Gastrocnemius medialis (tissue), 4 donors: ENCODE measurements around the gene WFS1. TPM values are rescaled to one million over a fixed set of nuclear protein-coding genes. Genes with fewer than 3 reads are reported as not detected.

ENCODE experiments used
- ATAC-seq, 2 donors: fragments of 150-250 bp; one replicate each; pipeline ENCODE4 v1.9.1; 2016
- DNase-seq, 2 donors: peaks; one replicate each; pipeline ENCODE4 v3.0.0-alpha.2; 2019
- H3K27ac ChIP-seq, 4 donors: fragments of 200-600 bp; sonication (generic); 1 replicate in 1 of 4; 2 replicates in 3 of 4; pipeline ENCODE4 v1.5.1; 2016 to 2018; ENCODE audit warnings: mild to moderate bottlenecking in 2 of 4, moderate library complexity in 1 of 4
- H3K27me3 ChIP-seq, 3 donors: fragments of 200-600 bp; sonication (generic) in 2 of 3; 1 replicate in 1 of 3; 2 replicates in 2 of 3; pipeline versions ENCODE4 v1.5.1 to v1.6.0; 2016 to 2019; ENCODE audit warnings: mild to moderate bottlenecking in 1 of 3, moderate library complexity in 1 of 3
- H3K36me3 ChIP-seq, 2 donors: fragments of 200-600 bp; sonication (generic) in 1 of 2; one replicate each; pipeline ENCODE4 v1.5.1; 2017 to 2018
- H3K4me1 ChIP-seq, 2 donors: fragments of 200-600 bp; sonication (generic) in 1 of 2; one replicate each; pipeline ENCODE4 v1.5.1; 2016 to 2017; ENCODE audit warnings: mild to moderate bottlenecking in 2 of 2
- H3K4me3 ChIP-seq, 4 donors: fragments of 200-600 bp; sonication (generic) in 3 of 4; 1 replicate in 1 of 4; 2 replicates in 3 of 4; pipeline ENCODE4 v1.5.1; 2016 to 2019; ENCODE audit warnings: mild to moderate bottlenecking in 2 of 4
- H3K9me3 ChIP-seq, 3 donors: fragments of 200-600 bp; sonication (generic) in 2 of 3; 1 replicate in 1 of 3; 2 replicates in 2 of 3; pipeline ENCODE4 v1.5.1; 2016 to 2019
- POLR2A ChIP-seq, 2 donors: fragments of 450-650 bp; IDR thresholded peaks; one replicate each; pipeline ENCODE4 v1.6.1; 2017; ENCODE audit warnings: antibody characterized with exemption in 2 of 2, mild to moderate bottlenecking in 2 of 2, moderate library complexity in 2 of 2
- in situ Hi-C, 4 donors: fragments of 200-750 bp; cut with MboI; loops; one replicate each; pipeline versions ENCODE4 v1.15.0 to v1.8.0; 2017; ENCODE audit warnings: low sequenced_read_pairs in 4 of 4
- intact Hi-C: fragments of 100-400 bp; cut with DNase I; formaldehyde crosslinking; loops from one replicate; pipeline ENCODE4 v1.15.1; 2023; ENCODE audit warnings: low total_unique reads
- total RNA-seq, 4 donors: library from RNA; depleted of rRNA; stranded (reverse); fragments of >200 nt; gene quantifications; one replicate each; pipeline versions ENCODE4 v1.1.0 to v1.2.3, GENCODE V29; 2016
- TF ChIP-seq, protein P1 (sequence below), 5 experiments: fragments of 450-650 bp in 3 of 5; fragments of 200-600 bp in 2 of 5; sonication (generic) in 2 of 5; IDR thresholded peaks in 4 of 5; conservative IDR thresholded peaks in 1 of 5; 1 replicate in 4 of 5; 2 replicates in 1 of 5; pipeline ENCODE4 v1.5.1; 2016 to 2019; ENCODE audit warnings: antibody characterized with exemption in 5 of 5, mild to moderate bottlenecking in 3 of 5, moderate library complexity in 3 of 5

Gene WFS1
- total RNA-seq, 4 donors from 2014 or later: 13.6 to 23.7 (median 15.6) TPM

DNA sequence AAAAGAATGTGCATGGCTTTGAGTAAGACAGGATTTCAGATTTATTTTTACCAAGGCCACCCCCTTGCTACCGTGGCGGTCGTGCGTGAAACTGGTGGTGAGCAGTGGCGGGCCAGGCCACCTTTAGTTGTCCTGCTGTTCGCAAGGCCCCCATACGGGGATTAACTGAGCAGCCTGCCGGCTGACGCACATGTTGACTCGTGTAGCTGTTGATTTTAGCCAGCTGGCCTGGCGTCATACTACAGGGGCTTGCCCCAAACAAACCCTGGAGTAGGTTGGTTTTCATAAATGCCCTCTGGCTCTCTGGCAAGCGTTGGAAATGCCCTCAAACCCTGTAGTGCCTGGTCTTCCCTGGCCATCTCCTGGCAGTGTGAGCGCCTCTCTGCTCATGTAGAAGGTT is 28.4 kb downstream of the WFS1 start:
- no peak for DNase-seq
- peaks cover 0 to 42% of the 10 kb centered on the region in 2 donors for H3K36me3 ChIP-seq
- ATAC-seq: no peak
- H3K4me1 ChIP-seq: no peaks in the 10 kb centered on the region
- H3K27ac ChIP-seq: no peak overlapping the region
- TF ChIP-seq, protein P1, sequence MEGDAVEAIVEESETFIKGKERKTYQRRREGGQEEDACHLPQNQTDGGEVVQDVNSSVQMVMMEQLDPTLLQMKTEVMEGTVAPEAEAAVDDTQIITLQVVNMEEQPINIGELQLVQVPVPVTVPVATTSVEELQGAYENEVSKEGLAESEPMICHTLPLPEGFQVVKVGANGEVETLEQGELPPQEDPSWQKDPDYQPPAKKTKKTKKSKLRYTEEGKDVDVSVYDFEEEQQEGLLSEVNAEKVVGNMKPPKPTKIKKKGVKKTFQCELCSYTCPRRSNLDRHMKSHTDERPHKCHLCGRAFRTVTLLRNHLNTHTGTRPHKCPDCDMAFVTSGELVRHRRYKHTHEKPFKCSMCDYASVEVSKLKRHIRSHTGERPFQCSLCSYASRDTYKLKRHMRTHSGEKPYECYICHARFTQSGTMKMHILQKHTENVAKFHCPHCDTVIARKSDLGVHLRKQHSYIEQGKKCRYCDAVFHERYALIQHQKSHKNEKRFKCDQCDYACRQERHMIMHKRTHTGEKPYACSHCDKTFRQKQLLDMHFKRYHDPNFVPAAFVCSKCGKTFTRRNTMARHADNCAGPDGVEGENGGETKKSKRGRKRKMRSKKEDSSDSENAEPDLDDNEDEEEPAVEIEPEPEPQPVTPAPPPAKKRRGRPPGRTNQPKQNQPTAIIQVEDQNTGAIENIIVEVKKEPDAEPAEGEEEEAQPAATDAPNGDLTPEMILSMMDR (IDR thresholded peaks at IDR 0.05 in 4 of 5, conservative IDR thresholded peaks at IDR 0.05 in 1 of 5): no peak
- no peak for TF ChIP-seq POLR2A (IDR thresholded peaks at IDR 0.05)
- in situ Hi-C loops: no loop called here
- H3K27me3 ChIP-seq: no peaks in the 10 kb centered on the region
- no peaks in the 10 kb centered on the region for H3K9me3 ChIP-seq
- intact Hi-C loops: no loop called here
- no peak overlapping the region for H3K4me3 ChIP-seq

DNA sequence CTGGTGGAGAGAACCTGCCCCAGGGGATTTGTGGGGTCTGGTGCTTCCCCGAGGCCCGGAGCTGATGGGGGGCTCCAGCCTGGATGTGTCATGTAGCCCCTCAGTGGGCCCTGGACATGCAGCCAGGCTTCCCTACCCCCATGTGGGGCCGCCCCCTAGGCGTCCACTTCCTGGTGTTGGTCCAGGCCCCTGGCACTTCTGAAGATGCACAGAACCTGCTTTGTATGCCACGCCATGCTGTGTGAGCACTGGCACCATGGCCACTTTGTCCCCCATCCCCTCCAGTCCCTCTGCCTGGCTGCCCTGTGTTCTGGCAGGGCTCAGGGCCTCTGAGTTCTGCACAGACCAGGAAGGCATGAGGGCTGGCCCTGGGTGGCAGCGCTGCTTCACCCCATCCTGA is 29.2 kb downstream of the WFS1 start:
- H3K27ac ChIP-seq: no peak overlapping the region
- no peak overlapping the region for H3K4me3 ChIP-seq
- in situ Hi-C loops (no loop called here), intact Hi-C loops (no loop called here)
- no peak for DNase-seq
- TF ChIP-seq, protein P1 (IDR thresholded peaks at IDR 0.05 in 4 of 5, conservative IDR thresholded peaks at IDR 0.05 in 1 of 5): no peak
- TF ChIP-seq POLR2A (IDR thresholded peaks at IDR 0.05): no peak
- peaks cover 0 to 38% of the 10 kb centered on the region in 2 donors for H3K36me3 ChIP-seq
- H3K4me1 ChIP-seq: no peaks in the 10 kb centered on the region
- ATAC-seq: no peak
- no peaks in the 10 kb centered on the region for H3K27me3 ChIP-seq
- H3K9me3 ChIP-seq: no peaks in the 10 kb centered on the region

DNA sequence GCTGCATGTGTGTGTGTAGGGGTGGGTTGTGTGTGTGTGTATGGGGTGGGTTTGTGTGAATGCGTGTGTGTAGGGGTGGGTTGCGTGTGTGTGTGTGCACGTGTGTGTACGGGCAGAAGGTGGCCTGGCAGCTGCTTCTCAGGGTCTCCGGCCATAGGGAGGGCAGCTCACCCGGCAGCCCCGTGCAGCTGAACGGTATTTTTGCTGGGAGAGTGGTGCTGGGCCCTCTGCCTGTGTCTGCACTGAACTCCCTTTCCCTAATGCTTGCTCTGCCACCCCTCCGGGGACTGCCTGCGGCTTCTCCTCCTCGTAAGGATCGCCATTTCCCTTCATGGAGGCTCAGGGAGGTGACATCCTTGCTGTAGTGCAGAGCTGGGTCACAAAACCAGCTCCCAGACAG is 30.2 kb downstream of the WFS1 start:
- H3K4me3 ChIP-seq: no peak overlapping the region
- no peaks in the 10 kb centered on the region for H3K9me3 ChIP-seq
- DNase-seq: no peak
- in situ Hi-C loops: no loop called here
- H3K27ac ChIP-seq: no peak overlapping the region
- intact Hi-C loops: no loop called here
- peaks cover 0 to 36% of the 10 kb centered on the region in 2 donors for H3K36me3 ChIP-seq
- TF ChIP-seq POLR2A (IDR thresholded peaks at IDR 0.05): no peak
- TF ChIP-seq, protein P1 (IDR thresholded peaks at IDR 0.05 in 4 of 5, conservative IDR thresholded peaks at IDR 0.05 in 1 of 5): no peak
- H3K27me3 ChIP-seq: no peaks in the 10 kb centered on the region
- H3K4me1 ChIP-seq: no peaks in the 10 kb centered on the region
- ATAC-seq: no peak

DNA sequence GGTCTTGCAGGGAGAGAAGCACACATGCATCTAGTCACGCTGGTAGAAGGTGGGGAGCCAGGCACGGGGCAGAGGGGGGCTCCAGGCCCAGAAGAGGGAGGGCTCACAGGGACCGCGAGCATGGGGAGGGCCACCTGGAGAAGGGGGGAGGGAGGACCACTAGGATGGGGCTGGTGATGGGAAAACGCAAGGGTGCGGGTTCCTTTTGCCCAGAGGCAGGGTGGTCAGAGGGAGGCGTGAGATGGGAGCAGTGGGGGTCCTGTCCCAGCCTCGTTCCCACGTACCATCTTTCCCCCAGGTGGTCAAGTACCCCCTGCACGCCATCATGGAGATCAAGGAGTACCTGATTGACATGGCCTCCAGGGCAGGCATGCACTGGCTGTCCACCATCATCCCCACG is 30.7 kb downstream of the WFS1 start:
- Histone ChIP-seq H3K4me1 (no peaks in the 10 kb centered on the region), H3K36me3 (peaks cover 0 to 31% of the 10 kb centered on the region in 2 donors), H3K9me3 (no peaks in the 10 kb centered on the region), H3K27me3 (no peaks in the 10 kb centered on the region), H3K4me3 (no peak overlapping the region), H3K27ac (no peak overlapping the region)
- in situ Hi-C loops (no loop called here), intact Hi-C loops (no loop called here)
- DNase-seq: no peak
- TF ChIP-seq, protein P1 (IDR thresholded peaks at IDR 0.05 in 4 of 5, conservative IDR thresholded peaks at IDR 0.05 in 1 of 5): no peak
- no peak for TF ChIP-seq POLR2A (IDR thresholded peaks at IDR 0.05)
- ATAC-seq: no peak

DNA sequence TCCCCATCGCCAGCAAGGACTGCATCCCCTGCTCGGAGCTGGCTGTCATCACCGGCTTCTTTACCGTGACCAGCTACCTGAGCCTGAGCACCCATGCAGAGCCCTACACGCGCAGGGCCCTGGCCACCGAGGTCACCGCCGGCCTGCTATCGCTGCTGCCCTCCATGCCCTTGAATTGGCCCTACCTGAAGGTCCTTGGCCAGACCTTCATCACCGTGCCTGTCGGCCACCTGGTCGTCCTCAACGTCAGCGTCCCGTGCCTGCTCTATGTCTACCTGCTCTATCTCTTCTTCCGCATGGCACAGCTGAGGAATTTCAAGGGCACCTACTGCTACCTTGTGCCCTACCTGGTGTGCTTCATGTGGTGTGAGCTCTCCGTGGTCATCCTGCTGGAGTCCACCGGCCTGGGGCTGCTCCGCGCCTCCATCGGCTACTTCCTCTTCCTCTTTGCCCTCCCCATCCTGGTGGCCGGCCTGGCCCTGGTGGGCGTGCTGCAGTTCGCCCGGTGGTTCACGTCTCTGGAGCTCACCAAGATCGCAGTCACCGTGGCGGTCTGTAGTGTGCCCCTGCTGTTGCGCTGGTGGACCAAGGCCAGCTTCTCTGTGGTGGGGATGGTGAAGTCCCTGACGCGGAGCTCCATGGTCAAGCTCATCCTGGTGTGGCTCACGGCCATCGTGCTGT is 31.5 kb downstream of the WFS1 start:
- H3K27ac ChIP-seq: no peak overlapping the region
- no peaks in the 10 kb centered on the region for H3K4me1 ChIP-seq
- ATAC-seq (no peak), DNase-seq (no peak)
- no peak for TF ChIP-seq POLR2A (IDR thresholded peaks at IDR 0.05)
- TF ChIP-seq, protein P1 (IDR thresholded peaks at IDR 0.05 in 4 of 5, conservative IDR thresholded peaks at IDR 0.05 in 1 of 5): no peak
- peaks cover 0 to 27% of the 10 kb centered on the region in 2 donors for H3K36me3 ChIP-seq
- no peaks in the 10 kb centered on the region for H3K27me3 ChIP-seq
- H3K9me3 ChIP-seq: no peaks in the 10 kb centered on the region
- H3K4me3 ChIP-seq: no peak overlapping the region
- intact Hi-C loops (no loop called here), in situ Hi-C loops (no loop called here)
